Measurements from ENCODE around the gene GADD45B.
A peak's percentile ranks its signal among the peaks of the same experiment; 100 is the strongest.

GADD45B gene

GRCh38 chr19:2475702-2476450 is at the start of gene GADD45B:
GADD45B (plus strand) TSS chr19:2476127; CDS start chr19:2476359, 232 bp downstream.
- peak; percentile 93 to 98 (median 96) for DNase-seq (ENCODE audit: low read depth in 2 of 3, low spot score in 2 of 3)

DNA sequence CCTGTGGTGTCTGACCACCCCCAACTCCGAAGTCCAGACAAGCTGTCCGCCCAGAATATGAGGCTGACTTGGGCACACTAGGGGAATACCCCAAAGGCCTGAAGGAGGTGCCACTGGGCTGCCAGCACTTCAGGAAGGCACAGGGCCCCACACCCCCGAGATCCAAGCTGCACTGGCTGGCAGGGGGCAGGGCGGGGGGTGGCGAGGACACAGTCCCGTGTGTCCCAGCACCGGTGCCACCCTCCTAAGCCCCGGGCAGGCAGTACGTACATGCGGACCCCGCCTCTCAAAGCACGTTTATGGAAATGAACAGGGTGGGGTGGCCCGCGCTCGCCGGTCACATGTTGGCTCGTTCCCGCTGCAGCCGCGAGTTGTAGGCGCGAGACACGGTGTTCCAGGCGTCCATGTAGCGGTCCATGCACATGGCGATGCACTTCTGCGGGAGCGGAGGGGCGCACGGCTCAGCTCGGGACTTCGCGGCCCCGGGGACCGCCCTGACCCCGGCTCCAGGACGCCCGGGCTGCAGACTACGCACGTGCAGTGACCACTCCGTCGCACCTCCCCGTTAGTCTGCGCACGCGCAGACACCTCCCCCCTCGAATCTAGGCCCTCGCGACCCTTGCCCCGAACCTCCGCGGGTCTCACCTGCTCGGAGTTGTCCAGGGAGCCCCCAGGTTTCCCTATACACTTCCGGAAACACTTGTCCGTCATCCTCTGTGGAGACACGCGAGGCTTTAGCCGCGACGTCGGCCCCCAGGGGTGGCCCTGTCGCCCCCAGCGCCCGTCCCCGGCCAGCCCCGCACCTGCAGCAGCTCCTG is 49.1 kb upstream of the GADD45B start:
- peak in 1 of 3 experiments; percentile 28 for DNase-seq (ENCODE audit: low read depth in 2 of 3, low spot score in 2 of 3)

DNA sequence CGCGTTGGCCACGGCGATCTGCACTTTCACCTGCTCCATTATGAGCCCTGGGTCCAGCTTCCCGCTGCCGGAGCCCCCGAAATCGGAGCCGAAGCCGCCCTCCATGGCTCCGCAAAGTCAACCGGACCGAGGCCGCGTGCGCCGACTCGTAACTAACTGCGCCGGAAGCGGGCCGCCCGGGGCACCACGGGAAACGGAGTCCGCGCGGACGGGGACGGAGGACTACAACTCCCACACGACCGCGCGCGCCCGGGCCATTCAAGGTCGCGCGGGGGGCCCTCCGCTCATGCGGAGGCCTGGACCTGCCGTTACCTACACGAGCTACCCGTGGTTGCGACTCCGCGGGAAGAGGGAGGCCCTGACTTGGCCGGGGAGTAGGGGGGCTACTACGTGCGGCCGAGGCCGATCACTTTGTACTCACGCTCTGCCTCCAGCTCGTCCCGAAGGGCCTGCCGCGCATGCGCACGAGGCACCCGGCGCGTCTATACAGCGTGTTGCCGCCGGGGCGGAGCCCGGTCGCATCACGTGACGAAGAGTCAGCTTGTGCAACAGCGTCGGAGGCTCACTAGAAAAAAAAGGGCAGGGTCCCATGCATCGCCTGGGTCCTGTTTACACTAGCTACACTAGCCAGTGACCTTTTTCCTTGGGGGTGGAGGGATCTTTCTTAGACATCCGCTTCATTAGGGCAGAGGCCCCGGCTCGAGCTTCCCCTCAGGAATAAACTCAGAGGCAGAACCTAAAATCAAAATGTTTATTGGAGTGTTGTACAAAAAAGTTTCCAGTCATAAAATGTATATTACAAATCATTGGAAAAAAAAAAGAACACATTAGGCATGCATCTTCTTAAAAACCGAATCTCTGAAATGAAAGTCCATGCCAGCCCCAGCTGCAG is 48.3 kb upstream of the GADD45B start, which contains the start of gene TIMM13:
Gene TIMM13, minus strand, starts transcription at position 158 of the 892 bp plus-strand sequence. Its CDS starts 53 bp downstream, at position 105.
- peak; percentile 89 to 98 (median 94) for DNase-seq (ENCODE audit: low read depth in 2 of 3, low spot score in 2 of 3)

GRCh38 chr19:2428321-2428690 is 47.6 kb upstream of the GADD45B start:
- DNase-seq (ENCODE audit: low read depth in 2 of 3, low spot score in 2 of 3), result no peak

GRCh38 chr19:2428756-2429711 is 46.9 kb upstream of the GADD45B start:
- DNase-seq (ENCODE audit: low read depth in 2 of 3, low spot score in 2 of 3), result no peak

- DNase-seq (ENCODE audit: low read depth in 2 of 3, low spot score in 2 of 3), result no peak
Measured at GRCh38 chr19:2429917-2430535, 45.9 kb upstream of the GADD45B start.

DNA sequence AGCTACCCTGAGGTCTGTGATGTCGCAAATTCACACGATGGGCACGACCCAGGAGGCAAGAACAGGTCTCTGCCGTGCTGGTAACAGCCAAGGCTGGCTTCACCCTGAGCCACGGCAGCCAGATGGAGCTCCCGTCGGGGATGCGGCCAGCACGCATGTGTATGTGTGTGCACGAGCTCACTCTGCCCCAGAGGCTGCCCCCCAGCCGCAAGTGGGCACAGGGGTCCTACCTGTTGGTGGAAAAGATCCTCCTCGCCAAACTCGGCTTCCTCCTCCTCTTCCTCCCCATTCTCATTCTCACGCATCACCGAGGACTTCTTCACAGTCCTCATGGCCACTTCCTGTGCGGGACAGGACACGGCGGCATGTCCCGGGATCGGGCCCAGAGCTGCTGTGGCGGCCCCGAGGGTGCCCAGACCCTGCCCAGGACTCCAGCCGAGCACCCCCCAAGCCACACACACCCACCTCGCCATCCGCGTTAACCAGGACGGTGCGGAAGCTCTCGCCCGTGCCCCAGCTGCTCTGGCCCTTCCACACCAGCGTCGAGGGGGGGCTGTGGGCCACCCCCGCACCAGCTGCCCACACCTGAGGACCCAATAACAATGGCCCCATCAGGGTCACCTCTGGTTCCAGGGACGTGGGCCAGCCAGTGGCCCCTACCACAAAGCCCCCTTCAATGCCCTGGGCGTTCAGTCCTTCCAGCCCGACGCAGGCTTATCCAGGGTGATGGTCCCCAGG is 44.4 kb upstream of the GADD45B start:
- DNase-seq (ENCODE audit: low read depth in 2 of 3, low spot score in 2 of 3), result no peak

GRCh38 chr19:2432131-2432848 is 43.6 kb upstream of the GADD45B start:
- DNase-seq (ENCODE audit: low read depth in 2 of 3, low spot score in 2 of 3), result no peak

DNA sequence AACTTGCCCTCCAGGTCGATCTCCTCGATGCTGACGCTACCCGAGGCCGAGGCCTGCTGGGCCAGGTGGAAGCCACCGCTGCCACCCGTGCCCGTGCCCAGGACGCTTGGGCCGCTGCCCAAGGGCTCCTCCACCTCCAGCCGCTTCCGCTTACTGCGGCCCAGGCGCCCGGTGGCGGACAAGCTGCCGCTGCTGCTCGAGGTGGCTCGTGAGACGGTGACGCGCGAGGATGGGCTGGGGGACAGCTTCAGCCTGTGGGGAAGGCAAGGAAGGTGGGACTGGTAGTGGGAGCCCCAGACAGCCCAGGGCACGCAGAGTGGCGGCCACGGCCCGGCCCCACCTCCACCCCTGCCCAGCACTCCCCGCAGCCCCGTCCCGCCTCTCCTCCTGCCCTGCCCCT is 42.1 kb upstream of the GADD45B start:
- no peak for DNase-seq (ENCODE audit: low read depth in 2 of 3, low spot score in 2 of 3)

GRCh38 chr19:2434267-2434666 is 41.7 kb upstream of the GADD45B start:
- DNase-seq (ENCODE audit: low read depth in 2 of 3, low spot score in 2 of 3), result no peak

- DNase-seq (ENCODE audit: low read depth in 2 of 3, low spot score in 2 of 3), result no peak
Measured at GRCh38 chr19:2434721-2435265, 41.1 kb upstream of the GADD45B start.

DNA sequence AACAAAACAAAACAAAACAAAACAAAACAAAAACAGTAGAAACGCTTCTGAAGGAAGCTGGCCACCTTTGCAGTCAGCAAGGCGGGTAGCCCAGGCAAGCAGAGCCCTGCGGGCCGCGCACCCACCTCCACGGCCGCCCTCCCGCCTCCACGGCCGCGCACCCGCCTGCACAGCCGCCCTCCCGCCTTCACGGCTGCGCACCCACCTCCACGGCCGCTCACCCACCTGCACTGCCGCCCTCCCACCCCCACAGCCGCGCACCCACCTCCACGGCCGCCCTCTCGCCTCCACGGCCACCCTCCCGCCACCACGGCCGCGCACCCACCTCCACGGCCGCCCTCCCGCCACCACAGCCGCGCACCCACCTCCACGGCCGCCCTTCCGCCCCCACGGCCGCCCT is 39.5 kb upstream of the GADD45B start:
- DNase-seq (ENCODE audit: low read depth in 2 of 3, low spot score in 2 of 3), result no peak

DNA sequence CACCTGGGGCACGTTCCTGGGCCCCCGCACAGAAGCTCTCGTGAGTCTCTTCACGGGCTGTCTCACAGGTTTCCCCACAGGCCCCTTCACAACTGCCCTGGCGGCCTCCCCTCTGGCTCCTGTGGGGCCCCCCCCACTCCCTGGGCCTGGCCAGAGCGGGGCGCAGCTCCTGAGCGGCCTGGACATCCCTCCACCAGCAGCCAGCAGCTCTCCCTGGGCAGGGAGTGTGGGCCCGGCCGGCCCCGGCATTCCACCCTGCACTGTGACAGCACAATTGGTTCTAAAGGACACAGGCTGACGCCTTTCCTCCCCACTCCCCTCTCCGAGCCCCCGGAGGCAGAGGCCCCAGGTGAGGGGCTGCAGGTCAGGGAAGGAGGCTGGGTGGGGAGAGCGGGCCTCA is 39.0 kb upstream of the GADD45B start:
- no peak for DNase-seq (ENCODE audit: low read depth in 2 of 3, low spot score in 2 of 3)

GRCh38 chr19:2438178-2438577 is 37.7 kb upstream of the GADD45B start:
- DNase-seq (ENCODE audit: low read depth in 2 of 3, low spot score in 2 of 3), result no peak

GRCh38 chr19:2440515-2440914 is 35.4 kb upstream of the GADD45B start:
- no peak for DNase-seq (ENCODE audit: low read depth in 2 of 3, low spot score in 2 of 3)

GRCh38 chr19:2441096-2441752 is 34.7 kb upstream of the GADD45B start:
- DNase-seq (ENCODE audit: low read depth in 2 of 3, low spot score in 2 of 3), result no peak

- no peak for DNase-seq (ENCODE audit: low read depth in 2 of 3, low spot score in 2 of 3)
Measured at GRCh38 chr19:2443116-2443784, 32.7 kb upstream of the GADD45B start.

Data from activated CD8-positive, alpha-beta memory T cell treated with anti-CD3 and anti-CD28 coated beads for 48 hours (primary cell).